Right atrium auricular region (tissue), 2 donors: ENCODE results near the gene SP140. TPM values are rescaled to one million over a fixed set of nuclear protein-coding genes. Genes with fewer than 3 reads are reported as not detected.
"Not testable (repeated sequence)": the region's sequence is repeated elsewhere in the genome, so short reads cannot be mapped to it uniquely, and the experiment has no call there.

Experiments used
- DNase-seq: peaks from one replicate; pipeline ENCODE4 v3.0.0-alpha.2; 2019; ENCODE audit warnings: low spot score
- H3K27ac ChIP-seq, 2 donors: fragments of 200-600 bp; sonication (generic); 1 replicate in 1 of 2; 2 replicates in 1 of 2; pipeline ENCODE4 v1.5.1; 2016 to 2019
- H3K27me3 ChIP-seq, 2 donors: fragments of 200-600 bp; sonication (generic); one replicate each; pipeline versions ENCODE4 v1.5.1 to v1.6.0; 2017 to 2019
- H3K36me3 ChIP-seq: fragments of 200-600 bp; sonication (generic); one replicate; pipeline ENCODE4 v1.5.1; 2016
- H3K4me1 ChIP-seq, 2 donors: fragments of 200-600 bp; sonication (generic); one replicate each; pipeline versions ENCODE4 v1.5.1 to v1.6.0; 2017 to 2019
- H3K4me3 ChIP-seq, 2 donors: fragments of 200-600 bp; sonication (generic); 1 replicate in 1 of 2; 2 replicates in 1 of 2; pipeline ENCODE4 v1.5.1; 2017 to 2019; ENCODE audit warnings: mild to moderate bottlenecking in 1 of 2, moderate library complexity in 1 of 2
- H3K9me3 ChIP-seq, 2 donors: fragments of 200-600 bp; sonication (generic); one replicate each; pipeline ENCODE4 v1.5.1; 2019
- CTCF ChIP-seq, 2 donors: fragments of 200-600 bp; sonication (generic); IDR thresholded peaks; one replicate each; pipeline ENCODE4 v1.5.1; 2019; ENCODE audit warnings: antibody characterized with exemption in 2 of 2
- total RNA-seq, 2 donors: library from RNA; depleted of rRNA; stranded (reverse); fragments of >200 nt; gene quantifications; one replicate each; pipeline ENCODE4 v1.1.0, GENCODE V29; 2016

The SP140 gene
- total RNA-seq, 2 donors from 2014 or later, result 0.26 to 0.55 TPM

DNA sequence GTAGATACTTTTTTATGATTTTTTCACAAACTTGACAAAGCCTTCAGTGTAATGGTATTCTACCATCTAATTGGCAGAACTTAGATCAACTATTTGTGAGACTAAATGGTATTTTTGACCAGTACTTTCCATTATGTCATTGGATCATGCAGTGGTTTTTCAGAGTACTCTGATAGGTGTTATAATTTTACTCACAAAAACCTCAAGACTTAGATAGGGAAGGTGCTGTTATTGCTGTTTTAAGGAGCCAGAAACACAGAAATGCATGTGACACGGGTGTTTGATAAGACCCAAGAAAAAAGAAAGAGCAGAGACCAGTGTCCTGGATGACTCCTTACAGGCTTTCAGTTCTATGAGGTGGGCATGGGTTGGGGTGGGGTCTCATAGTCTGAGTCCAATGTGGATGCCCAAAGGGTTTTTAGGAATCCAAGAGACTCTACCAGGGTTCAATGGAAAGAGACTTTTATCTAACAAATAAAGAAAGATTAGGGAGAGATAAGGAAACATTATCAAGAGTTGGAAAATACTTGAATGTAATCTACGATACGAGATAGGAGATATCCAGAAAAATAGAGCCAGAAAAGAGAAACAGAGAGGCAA is 31.3 kb downstream of the SP140 start:
- DNase-seq, result no peak
- no peaks in the 10 kb centered on the region for H3K9me3 ChIP-seq
- H3K36me3 ChIP-seq, result no peaks in the 10 kb centered on the region
- H3K27ac ChIP-seq, result no peak overlapping the region
- no peak for TF ChIP-seq CTCF (IDR thresholded peaks at IDR 0.05)
- no peaks in the 10 kb centered on the region for H3K27me3 ChIP-seq
- no peak overlapping the region for H3K4me3 ChIP-seq
- no peaks in the 10 kb centered on the region for H3K4me1 ChIP-seq

DNA sequence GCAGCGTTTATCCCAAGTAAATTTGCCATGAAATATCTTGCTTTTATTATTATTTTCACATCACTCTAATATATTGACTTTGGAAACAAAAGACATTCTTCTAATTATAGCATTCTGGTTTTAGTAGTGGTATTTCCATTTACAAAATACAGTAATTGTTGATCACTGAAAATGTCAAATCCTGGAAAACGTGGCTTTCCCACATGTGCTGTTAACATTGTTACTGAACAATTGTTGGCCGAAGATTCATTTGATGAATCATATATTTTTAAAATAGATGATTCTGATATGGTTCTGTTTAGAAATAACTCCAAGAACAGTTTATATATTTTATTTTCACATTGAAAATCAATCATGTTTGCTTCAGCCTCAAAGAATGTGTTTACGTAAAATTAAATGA is 32.9 kb downstream of the SP140 start:
- Histone ChIP-seq H3K36me3 (no peaks in the 10 kb centered on the region), H3K4me3 (no peak overlapping the region), H3K27ac (no peak overlapping the region), H3K4me1 (no peaks in the 10 kb centered on the region), H3K9me3 (no peaks in the 10 kb centered on the region), H3K27me3 (no peaks in the 10 kb centered on the region)
- TF ChIP-seq CTCF (IDR thresholded peaks at IDR 0.05), result no peak
- DNase-seq, result no peak

- no peaks in the 10 kb centered on the region for H3K9me3 ChIP-seq
- no peaks in the 10 kb centered on the region for H3K27me3 ChIP-seq
- H3K36me3 ChIP-seq, result no peaks in the 10 kb centered on the region
- no peak for TF ChIP-seq CTCF (IDR thresholded peaks at IDR 0.05)
- no peaks in the 10 kb centered on the region for H3K4me1 ChIP-seq
- H3K27ac ChIP-seq, result no peak overlapping the region
- H3K4me3 ChIP-seq, result no peak overlapping the region
- no peak for DNase-seq
These were observed 36.7 kb downstream of the SP140 start for GRCh38 chr2:230262246-230262645.

- H3K9me3 ChIP-seq, H3K27ac ChIP-seq, H3K27me3 ChIP-seq, H3K4me1 ChIP-seq, H3K36me3 ChIP-seq, DNase-seq, H3K4me3 ChIP-seq: not testable (repeated sequence)
These were observed 39.4 kb downstream of the SP140 start for GRCh38 chr2:230264945-230265344.

DNA sequence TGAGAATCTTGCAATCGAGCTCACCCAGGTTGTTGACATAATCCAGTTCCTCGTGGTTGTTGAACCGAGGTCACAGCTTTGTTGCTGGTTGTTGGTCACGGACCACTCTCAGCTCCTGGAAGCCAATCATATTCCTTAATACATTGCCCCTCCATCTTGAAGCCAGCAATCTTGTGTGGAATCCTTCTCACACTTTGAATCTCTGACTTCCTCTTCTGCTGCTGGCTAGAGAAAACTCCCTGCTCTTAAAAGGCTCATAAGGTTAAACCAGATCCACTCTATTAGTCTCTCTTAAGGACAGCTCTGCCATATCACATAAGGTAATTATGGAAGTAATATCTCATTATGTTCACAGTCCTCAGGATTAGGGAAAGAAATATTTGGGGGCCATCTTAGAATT is 41.1 kb downstream of the SP140 start:
- no peak for TF ChIP-seq CTCF (IDR thresholded peaks at IDR 0.05)

GRCh38 chr2:230267059-230267458 is 41.5 kb downstream of the SP140 start:
- no peaks in the 10 kb centered on the region for H3K36me3 ChIP-seq
- DNase-seq, result no peak
- no peaks in the 10 kb centered on the region for H3K9me3 ChIP-seq
- no peak overlapping the region for H3K27ac ChIP-seq
- H3K4me3 ChIP-seq, result no peak overlapping the region
- H3K27me3 ChIP-seq, result no peaks in the 10 kb centered on the region
- TF ChIP-seq CTCF (IDR thresholded peaks at IDR 0.05), result no peak
- H3K4me1 ChIP-seq, result no peaks in the 10 kb centered on the region

More for the DNA sequence above, 41.1 kb downstream of the SP140 start:
- Histone ChIP-seq H3K4me3 (no peak overlapping the region), H3K36me3 (no peaks in the 10 kb centered on the region), H3K27me3 (no peaks in the 10 kb centered on the region), H3K4me1 (no peaks in the 10 kb centered on the region), H3K9me3 (no peaks in the 10 kb centered on the region), H3K27ac (no peak overlapping the region)
- no peak for DNase-seq
